Left renal pelvis (tissue), 4 donors: Measurements from ENCODE around the gene TRIM28. TPM values are rescaled to one million over a fixed set of nuclear protein-coding genes. Genes with fewer than 3 reads are reported as not detected.
"Not testable (repeated sequence)": the region's sequence is repeated elsewhere in the genome, so short reads cannot be mapped to it uniquely, and the experiment has no call there.

Source experiments
- DNase-seq, 4 donors: peaks; one replicate each; pipeline ENCODE4 v3.0.0-alpha.2; 2013; ENCODE audit warnings: low read depth in 4 of 4, low spot score in 3 of 4
- polyA plus RNA-seq, 4 donors: library from polyadenylated mRNA; unstranded; fragments of 120-200 nt; gene quantifications; one replicate each; pipeline ENCODE4 v1.2.1, GENCODE V29; 2013; ENCODE audit not compliant: insufficient read length in 4 of 4

The TRIM28 gene
- 100 to 1,000 TPM; 508 to 729 (median 693) TPM for polyA plus RNA-seq

GRCh38 chr19:58543826-58544590, at the start of gene TRIM28:
Gene TRIM28 (plus strand): TSS chr19:58544064. CDS start chr19:58544758, 694 bp downstream.
- DNase-seq: peak; percentile 94 to 98 (median 96)

GRCh38 chr19:58497634-58498170, 46.2 kb upstream of the TRIM28 start:
- no peak for DNase-seq

GRCh38 chr19:58498316-58499020, 45.4 kb upstream of the TRIM28 start:
- no peak for DNase-seq

GRCh38 chr19:58499021-58499927, 44.6 kb upstream of the TRIM28 start:
- peak; percentile 91 to 95 (median 94) for DNase-seq

GRCh38 chr19:58500242-58500641, 43.6 kb upstream of the TRIM28 start:
- DNase-seq: no peak

GRCh38 chr19:58507602-58508223, 36.2 kb upstream of the TRIM28 start:
- not testable (repeated sequence) for DNase-seq

GRCh38 chr19:58509731-58510083, 34.2 kb upstream of the TRIM28 start:
- no peak for DNase-seq

GRCh38 chr19:58510084-58510862, 33.6 kb upstream of the TRIM28 start:
- DNase-seq: no peak

GRCh38 chr19:58511353-58512208, 32.3 kb upstream of the TRIM28 start, which contains the start of gene SLC27A5:
Gene SLC27A5 (minus strand): TSS chr19:58511992. CDS start chr19:58511955, 37 bp downstream.
- no peak for DNase-seq

- no peak for DNase-seq
These were observed 30.6 kb upstream of the TRIM28 start for GRCh38 chr19:58513213-58513693.

GRCh38 chr19:58513694-58514563, 29.9 kb upstream of the TRIM28 start:
- peak; percentile 56 to 78 (median 68) for DNase-seq

- no peak for DNase-seq
These were observed 29.3 kb upstream of the TRIM28 start for GRCh38 chr19:58514564-58515022.

GRCh38 chr19:58515259-58515658, 28.6 kb upstream of the TRIM28 start:
- no peak for DNase-seq

- DNase-seq: no peak
These were observed 27.5 kb upstream of the TRIM28 start for GRCh38 chr19:58516246-58516836.

GRCh38 chr19:58516964-58517833, 26.7 kb upstream of the TRIM28 start:
- DNase-seq: no peak
